Measurements from ENCODE around the gene KDM1B.

KDM1B gene

DNA sequence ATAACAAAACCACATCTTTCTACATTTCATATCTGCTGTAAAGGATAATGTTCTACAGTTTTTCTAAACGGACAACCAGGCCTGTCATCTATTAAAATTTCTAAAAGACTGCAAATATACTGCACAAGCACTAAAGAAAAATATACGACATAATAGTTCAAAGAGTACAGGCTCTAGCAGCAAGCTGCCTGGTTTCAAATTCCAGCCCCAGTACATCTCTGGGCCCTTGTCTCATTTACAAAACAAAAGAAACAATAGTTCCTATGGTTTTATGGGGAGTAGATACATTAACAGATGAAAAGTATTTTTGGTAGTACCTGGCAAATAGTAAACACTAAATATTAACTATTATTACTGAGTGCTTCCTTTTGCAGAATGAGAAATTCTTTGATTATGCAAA, 85.0 kb downstream of the KDM1B start:
- no peak for DNase-seq

DNA sequence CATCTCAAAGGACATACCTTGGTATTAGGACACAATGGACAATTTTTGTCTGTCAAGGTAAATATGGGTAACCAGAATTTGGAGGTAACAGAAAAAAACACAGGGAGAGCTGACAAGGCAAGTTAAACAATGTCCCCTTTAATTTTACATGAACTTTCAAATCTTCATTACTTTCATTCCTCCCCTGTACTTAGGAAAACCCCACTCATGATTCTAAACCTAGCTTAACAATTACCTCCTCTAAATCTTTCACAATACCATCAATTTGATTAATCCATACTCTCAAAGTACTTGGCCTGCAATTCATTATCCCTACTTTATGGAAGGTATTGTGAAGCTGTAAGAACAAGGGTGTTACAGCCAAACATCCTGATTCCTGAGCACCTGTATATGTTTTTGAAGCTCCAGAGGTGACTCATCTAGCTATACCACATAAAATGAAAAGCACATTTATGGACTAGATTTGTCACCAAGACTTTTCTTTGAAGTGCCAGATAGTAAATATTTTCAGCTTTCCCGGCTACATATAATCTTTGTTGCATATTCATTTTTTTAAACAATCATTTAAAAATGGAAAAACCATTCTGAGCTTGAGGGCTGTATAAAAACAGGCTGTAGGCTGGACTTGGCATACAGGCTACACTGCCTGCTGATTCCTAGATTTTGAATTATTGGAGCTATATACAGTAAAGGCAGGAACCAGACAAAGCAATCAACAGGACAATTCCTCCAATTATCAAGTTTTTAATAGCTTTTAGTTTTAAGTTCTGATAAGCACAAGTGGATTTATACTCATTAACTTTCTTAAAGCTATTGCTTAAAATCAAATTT, 86.2 kb downstream of the KDM1B start:
- no peak for DNase-seq

DNA sequence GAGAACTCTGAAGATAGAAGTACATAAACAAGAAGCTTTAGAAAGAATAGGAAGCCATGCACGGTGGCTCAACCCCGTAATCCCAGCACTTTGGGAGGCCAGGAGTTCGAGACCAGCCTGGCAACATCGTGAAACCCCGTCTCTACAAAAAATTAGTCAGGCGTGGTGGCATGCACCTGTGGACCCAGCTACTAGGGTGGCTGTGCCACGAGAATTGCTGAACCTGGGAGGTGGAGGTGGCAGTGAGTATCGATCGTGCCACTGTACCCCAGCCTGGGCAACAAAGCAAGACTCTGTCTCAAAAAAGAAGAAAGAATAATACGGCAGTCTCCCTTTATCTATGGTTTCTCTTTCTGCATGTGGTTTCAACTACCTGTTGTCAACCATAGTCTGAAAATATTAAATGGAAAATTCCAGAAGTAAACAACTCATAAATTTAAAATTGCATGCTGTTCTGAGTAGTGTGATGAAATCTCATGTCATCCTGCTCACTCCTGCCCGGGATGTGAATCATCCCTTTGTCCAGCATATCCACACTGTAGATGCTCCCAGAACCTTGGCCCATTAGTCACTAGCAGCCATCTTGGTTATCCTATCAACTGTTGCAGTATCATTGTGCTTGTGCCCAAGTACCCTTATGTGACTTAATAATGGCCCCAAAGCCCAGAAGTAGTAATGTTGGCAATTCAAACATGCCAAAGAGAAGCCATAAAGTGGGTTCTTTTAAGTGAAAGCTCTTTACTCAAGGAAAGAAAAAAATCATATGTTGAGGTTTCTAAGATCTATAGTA, 87.0 kb downstream of the KDM1B start:
- DNase-seq: no peak

DNA sequence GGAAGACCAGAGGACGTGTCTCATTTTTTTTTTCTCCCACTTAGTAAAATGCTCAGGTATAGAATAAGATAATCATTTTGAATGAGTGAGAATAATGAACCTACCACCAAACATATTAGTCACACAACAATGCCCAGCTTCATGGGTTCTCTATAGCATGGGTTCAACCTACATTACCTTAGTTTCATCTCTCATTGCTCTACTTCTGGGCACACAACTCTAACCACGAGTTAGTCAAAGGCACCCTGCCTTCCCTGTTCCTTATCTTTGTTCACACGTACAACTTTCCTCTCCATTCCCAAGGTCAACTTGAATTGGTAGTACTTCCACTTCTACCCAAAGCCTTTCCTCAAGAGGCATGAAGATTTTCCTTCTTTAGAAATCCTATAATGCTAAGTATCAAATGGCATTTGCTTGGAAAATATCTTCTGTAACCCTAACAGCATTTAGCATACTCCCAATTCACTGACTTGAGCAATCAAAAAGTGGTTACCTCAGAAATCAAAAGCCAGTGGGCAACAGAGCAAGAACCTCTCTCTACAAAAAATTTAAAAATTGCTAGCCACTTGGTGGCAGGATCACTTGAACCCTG, 88.2 kb downstream of the KDM1B start:
- DNase-seq: no peak

GRCh38 chr6:18244251-18244650, 89.0 kb downstream of the KDM1B start:
- no peak for DNase-seq

DNA sequence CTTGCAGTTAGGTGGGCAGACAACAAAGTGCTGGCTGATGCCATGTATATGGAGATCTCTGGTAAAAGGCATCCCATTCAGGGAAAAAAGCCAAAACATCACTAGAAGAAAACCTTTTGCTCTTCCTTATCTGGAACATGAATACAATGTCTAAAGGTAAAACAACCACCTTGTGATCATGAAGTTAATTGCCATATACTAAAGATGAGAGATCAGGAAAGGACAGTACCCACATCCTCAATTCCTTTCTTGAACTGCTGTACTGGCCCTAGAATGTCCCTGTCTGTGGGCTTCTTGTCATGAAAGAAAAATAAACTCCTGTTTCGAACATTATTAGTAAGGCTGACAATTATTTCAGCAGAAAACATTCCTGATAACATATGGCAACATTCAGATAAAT, 89.9 kb downstream of the KDM1B start:
- no peak for DNase-seq

DNA sequence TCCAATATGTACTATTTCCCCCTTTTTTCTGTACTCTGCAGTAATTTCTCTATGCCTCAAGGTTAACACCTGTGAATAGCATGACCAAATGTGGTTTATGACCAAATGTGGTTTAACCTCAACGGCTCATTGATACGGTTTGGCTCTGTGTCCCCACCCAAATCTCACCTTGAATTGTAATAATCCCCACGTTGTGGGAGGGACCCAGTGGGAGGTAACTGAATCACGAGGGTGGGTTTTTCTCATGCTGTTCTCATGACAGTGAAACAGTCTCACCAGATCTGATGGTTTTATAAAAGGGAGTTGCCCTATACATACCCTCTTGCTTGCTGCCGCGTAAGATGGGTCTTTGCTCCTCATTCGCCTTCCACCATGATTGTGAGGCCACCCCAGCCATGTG, 90.4 kb downstream of the KDM1B start:
- DNase-seq: no peak

DNA sequence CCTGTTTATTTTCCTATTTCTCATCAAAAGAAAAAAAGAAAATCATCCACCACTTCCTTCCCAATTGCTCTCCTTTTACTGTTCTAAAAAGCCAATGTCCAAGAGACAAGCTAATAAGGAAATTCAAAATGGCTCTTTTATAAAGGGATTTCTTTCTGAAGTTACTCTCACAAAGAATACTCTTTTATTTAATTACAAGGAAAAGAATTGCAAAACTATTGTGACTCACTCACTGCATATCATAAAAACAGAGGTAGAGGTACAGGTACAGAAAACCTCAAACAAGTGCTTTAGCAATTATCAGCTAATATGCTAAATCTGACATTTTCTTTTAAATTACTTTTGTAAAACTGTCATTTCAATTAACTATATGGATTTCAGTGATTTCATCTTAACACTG, 91.0 kb downstream of the KDM1B start:
- no peak for DNase-seq

- DNase-seq: no peak
Observed at GRCh38 chr6:18247002-18247401, 91.8 kb downstream of the KDM1B start.

- no peak for DNase-seq
Observed at GRCh38 chr6:18248698-18249097, 93.5 kb downstream of the KDM1B start.

- DNase-seq: no peak
Observed at GRCh38 chr6:18249271-18249670, 94.0 kb downstream of the KDM1B start.

GRCh38 chr6:18253635-18254034, 98.4 kb downstream of the KDM1B start:
- DNase-seq: no peak

GRCh38 chr6:18254793-18255192, 99.6 kb downstream of the KDM1B start:
- no peak for DNase-seq

DNA sequence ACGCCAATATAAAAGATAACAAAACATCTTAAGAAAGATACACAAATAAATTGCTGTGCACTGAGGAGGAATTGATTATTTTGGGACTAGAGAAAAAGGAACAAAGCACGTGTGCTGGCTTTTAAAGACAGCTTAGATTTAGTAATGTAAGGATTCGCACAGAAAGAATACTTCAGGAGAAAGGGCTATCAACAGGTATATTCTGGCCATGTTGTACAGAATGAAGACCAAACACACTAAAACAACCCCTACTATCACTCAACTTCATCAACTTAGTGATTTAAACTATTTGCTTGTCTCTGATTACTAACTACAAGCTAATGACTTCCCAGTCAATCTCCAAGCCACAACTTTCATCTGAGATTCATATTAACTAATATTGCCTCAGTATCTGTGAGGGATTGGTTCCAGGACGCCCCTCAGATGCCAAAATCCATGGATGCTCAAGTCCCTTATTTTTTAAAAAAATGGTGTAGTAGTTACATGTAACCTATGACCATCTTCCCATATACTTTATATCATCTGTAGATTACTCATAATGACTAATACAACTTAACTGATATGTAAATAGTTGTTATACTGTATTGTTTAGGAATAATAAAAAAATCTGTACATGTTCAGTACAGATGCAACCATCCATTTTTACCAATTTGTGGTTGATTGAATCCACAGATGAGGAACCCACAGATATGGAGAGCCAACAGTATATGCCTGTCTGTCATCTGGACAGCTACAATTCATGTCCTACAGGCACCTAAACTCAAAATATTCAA, 104.6 kb downstream of the KDM1B start:
- DNase-seq: no peak

GRCh38 chr6:18260448-18261106, 105.4 kb downstream of the KDM1B start:
- peak; percentile 23 for DNase-seq

- DNase-seq: peak; percentile 22
Observed at GRCh38 chr6:18261877-18262276, 106.7 kb downstream of the KDM1B start.

DNA sequence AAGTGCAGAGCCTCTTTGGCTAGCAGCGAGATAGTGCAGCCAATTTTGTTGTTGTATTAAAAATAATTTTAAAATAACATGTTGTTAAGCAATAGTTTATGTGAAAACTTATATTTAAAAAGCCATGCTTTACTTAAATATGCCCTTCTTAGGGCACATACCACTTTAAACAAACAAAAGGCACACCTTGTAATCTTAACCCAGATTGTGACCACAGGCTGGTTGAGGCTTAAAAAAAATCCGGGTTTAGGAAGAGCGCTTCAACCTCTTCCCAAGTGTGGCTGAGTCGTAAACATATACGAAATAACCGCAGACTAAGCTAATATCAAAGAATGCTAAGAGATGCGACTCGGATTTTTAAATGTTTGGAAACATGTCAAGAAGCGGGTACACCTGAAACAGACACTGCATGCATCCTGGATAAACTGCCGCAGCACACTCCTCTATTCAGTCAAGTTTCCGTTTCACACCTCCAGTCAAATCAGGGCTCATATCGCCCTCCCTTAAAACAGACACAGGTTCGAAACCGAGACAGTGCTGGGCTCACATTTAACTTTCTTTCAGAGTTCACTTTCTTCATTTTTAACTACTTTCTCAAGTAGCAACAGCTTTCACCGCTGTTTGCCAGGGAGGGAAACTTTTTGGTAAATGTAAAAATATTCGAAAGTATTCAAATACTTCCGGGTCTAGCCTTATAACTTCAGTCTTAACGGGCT, 107.6 kb downstream of the KDM1B start:
- DNase-seq: peak; percentile 77

DNA sequence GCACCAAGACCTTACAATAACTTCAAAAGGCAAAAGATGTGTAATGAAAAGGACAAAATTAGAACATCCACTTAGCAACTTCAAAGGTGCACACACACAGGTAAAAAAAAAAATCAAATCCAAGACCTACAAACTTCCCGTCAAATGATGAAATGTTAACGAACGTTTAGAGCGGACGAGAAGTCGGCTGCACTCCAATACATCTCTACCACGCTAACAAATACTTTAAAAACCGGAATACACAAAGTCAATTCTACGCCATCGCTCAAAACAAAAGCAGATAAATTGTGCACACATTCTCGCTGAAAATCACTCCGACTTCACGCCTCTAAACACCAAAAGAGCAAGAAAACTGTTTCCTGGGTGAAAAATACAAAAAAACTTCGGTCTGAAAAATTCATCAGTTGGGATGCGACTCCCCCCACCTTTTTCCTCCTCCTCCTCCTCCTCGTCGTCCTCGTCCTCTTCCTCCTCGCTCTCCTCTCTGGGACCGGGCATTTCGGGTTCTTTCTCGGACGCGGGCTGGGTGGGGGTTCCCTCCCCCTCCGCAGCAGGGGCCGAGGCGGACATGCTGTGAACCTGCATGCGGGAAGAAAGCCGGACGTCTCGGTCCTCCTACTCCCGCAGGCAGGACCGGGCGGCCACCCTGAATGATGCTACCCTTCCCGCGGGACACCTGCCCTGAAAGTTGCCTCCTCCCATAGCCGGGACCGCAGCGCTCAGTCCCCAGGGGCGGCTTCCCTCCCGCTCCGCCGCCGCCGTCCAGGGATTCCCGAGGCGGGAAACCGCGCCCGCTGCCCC, 108.4 kb downstream of the KDM1B start:
- peak; percentile 87 for DNase-seq

- DNase-seq: peak; percentile 98
Observed at GRCh38 chr6:18264219-18264922, 109.1 kb downstream of the KDM1B start, which contains the start of gene DEK. Gene DEK, minus strand, starts transcription at chr6:18264530. Its CDS starts 543 bp downstream, at chr6:18263987.

DNA sequence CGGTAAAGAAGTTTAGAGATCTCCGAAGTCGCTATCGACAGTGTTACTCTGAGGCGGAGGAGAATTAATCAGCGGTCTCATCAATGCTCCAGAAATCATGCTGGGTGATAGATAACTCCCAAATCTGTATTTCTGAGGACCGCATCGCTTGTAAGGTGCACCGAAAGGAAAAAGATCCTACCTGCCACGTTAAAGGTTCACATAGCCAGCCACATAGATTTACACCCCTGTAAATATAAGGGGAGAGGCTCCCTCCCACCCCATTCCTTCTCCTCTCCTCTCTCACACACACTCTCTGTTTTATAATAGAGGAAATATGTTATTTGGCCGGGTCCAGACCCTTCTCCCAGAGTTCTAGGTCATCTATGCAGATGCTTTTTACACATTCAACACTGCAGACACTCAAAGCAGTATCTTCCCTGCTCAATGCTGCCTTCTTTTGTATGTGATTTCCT, 109.7 kb downstream of the KDM1B start:
- DNase-seq: no peak
